Gastrocnemius medialis (tissue), 4 donors: ENCODE data around the gene SAMD10.

Source experiments
- CTCF ChIP-seq, 5 experiments: fragments of 450-650 bp in 3 of 5; fragments of 200-600 bp in 2 of 5; sonication (generic) in 2 of 5; IDR thresholded peaks in 4 of 5; conservative IDR thresholded peaks in 1 of 5; 1 replicate in 4 of 5; 2 replicates in 1 of 5; pipeline ENCODE4 v1.5.1; 2016 to 2019; ENCODE audit warnings: antibody characterized with exemption in 5 of 5, mild to moderate bottlenecking in 3 of 5, moderate library complexity in 3 of 5
- POLR2A ChIP-seq, 2 donors: fragments of 450-650 bp; IDR thresholded peaks; one replicate each; pipeline ENCODE4 v1.6.1; 2017; ENCODE audit warnings: antibody characterized with exemption in 2 of 2, mild to moderate bottlenecking in 2 of 2, moderate library complexity in 2 of 2

GRCh38 chr20:63979557-63980316, at the start of gene SAMD10:
- TF ChIP-seq CTCF (IDR thresholded peaks at IDR 0.05 in 4 of 5, conservative IDR thresholded peaks at IDR 0.05 in 1 of 5) = peak in 1 of 5 experiments; percentile 27
- TF ChIP-seq POLR2A (IDR thresholded peaks at IDR 0.05) = no peak
